GM04503 (cell line): ENCODE measurements around the gene TNK2.

Source experiments
- DNase-seq: peaks from one replicate; pipeline ENCODE4 v3.0.0-alpha.2; 2012; ENCODE audit warnings: low read depth

TNK2 gene

DNA sequence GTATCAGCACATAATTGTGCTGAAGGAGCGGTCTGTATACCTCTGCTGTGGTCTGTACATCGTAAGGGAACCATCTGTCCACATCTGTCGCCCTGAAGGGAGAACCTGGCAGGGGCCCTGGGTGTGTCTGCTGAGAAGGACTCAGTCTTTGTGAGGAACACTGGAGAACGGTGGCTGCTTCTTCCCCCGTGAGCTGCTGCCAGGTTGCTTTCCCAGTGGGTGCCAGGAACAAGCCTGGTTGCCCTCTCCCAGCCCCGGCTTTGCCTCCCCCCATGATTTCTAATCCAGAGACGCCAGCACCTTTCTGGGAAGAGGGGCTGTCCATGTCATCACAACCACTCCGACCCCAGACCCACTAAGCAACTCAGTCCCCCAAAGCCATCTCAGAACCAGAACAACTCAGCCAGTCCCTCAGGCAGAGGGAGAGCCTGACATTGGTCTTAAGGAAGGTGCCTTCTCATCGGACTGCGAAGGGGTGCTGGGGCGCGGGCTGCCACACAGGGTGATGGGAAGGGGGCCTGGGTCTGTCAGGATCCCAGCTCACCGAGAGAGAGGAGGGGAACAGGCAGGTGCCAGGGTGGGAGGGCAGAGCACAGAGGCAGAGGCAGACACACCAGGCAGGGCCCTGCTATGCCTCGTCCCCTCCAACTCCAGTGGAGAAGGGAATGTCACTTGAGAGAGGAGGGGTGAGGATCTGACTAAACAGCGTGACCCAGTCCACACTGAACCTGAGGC, 8.5 kb downstream of the TNK2 start:
- DNase-seq: no peak

- no peak for DNase-seq
These were observed 10.4 kb downstream of the TNK2 start for GRCh38 chr3:195897853-195898415.

GRCh38 chr3:195897081-195897852, 11.1 kb downstream of the TNK2 start:
- DNase-seq: no peak

DNA sequence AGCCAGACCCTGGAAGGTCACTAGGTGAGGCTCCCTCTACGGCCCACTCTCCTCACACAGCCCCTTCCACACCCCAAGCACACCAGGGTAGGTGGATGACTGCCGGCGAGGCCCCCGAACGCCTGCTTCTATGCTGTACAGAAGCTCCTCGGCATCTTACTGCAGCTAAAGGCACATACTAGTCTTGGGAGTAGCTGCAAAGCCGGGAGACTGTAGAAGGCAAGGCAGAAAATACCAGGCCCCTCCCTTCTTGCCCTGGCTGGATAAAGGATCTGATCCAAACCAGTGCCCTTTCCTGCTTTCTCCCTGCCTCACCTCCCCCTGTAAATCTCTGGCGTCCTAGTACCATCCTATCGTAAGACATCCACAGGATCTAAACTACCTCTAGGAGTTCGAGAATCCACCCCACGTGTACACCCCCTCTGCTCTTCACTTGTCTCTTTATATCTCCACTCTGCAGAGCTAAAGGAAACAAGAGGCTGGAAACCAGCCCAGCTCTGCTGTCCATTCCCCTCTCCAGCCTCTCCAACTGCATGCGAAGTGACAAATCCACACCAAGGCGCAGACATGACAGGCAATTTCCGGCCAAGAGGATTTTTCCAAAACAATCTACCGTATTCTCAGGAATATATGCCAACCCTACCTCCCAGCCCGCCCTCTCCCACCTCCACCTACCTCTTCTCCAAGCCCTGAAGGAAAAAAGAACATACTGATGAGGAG, 11.8 kb downstream of the TNK2 start:
- DNase-seq: no peak

GRCh38 chr3:195895861-195896360, 12.4 kb downstream of the TNK2 start:
- no peak for DNase-seq

DNA sequence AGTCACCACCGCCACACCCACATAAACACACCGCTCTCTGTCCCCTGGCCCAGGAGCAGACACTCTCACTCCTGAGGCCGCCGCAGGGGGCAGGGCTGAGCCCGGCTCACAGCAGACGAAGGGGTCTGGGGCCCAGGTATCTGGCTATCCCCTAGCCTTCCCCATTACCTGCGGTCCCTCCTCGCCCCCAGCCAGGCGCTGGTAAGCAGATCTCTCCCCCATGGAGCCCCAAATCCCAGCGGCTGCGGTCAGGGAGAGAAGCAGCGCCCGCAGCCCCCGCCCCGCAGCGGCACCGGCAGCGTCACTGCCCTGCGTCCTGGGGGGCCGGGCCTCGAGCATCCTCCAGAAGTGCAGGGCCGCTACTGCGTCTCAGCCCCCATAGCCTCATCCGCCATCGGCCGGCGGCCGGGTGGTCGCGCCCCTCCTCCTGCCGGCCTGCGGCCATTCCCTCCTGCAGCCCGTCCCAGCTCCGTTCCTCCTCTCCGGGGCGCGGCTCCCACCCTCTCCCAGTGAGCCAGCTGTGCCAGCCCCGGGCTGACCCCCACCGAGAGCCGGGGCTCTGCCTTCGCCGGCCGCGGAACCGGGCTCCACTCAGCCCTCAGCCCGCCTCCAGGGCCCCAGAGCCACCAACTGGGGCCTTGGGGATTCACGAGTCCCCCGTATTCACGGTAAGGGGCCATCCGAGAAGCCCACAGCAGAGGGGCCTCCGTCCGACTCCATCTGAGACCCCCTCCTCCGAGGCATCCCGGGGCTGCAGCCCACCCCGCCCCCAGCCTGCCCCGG, 13.1 kb downstream of the TNK2 start:
- no peak for DNase-seq

- DNase-seq: no peak
These were observed 14.4 kb downstream of the TNK2 start for GRCh38 chr3:195893916-195894465.

DNA sequence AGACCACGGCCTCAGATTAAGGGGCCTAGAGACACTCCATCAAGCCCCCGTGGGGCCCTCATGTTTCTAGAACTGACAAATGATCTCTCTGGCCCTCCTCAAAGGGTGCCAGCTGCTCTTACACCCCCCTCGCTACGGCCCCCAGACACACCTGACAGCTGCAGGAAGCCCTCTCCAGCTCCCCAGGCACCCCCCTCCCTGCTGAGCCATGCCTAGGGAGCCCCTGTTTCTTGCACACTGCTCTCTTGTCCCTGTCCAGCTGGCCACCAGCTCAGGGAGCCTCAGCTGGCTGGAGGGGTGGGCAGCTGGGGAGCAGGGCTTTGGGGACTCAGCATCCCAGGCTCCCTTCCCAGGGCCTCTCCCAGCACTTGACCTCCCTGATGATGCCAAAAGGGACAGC, 14.8 kb downstream of the TNK2 start:
- DNase-seq: no peak

DNA sequence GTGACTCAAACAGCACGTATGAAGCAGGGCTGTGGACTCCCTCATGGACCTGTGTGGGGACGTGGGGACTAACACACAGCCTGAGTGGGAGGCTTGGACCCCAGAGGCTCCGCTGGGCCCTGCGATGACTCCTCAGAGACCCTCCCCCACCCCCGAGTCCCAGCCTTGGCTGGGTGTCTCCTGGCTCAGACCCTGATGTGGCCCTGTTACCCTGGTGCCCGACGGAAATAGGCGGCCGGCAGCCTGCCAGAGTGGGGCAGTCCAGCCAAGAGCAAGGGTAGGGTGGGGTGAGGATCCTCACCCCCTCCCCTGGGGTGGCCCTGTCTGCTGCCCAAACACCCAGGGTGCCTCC, 15.3 kb downstream of the TNK2 start:
- no peak for DNase-seq

GRCh38 chr3:195892105-195893043, 16.0 kb downstream of the TNK2 start:
- DNase-seq: no peak

DNA sequence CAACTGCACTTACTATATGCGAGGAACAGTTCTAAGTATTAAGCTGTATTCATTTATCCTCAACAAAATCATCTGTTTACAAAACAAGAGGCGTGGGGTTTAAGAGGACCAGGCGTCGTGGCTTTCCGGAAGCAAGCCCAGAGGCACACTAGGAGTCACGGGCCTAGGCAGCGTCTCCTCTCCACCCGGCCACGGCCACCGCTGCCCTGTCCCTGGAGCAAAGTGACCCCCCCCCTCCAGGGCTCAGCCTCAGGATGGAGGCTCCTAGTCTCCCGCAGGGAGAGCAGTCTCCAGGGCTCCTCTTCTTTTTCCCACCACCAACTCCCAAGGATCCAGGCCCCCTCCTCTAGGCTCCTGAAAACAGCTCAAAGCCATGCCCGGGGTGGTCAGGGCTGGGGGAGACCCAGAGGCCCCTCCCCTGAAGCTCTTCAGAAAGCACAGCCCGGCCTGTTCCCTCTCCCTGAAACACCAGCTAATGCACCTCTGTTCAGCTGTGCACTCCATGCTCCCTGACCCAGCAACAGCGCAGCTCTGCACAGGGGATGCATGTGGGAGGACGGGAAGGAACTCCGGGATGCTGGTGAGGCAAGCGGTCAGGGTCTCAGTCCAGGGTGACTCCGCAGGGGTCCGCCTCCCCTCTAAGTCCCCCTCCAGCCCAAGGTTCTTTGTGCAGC, 16.8 kb downstream of the TNK2 start:
- DNase-seq: no peak

GRCh38 chr3:195889870-195890295, 18.5 kb downstream of the TNK2 start:
- DNase-seq: no peak

GRCh38 chr3:195888981-195889869, 19.1 kb downstream of the TNK2 start:
- DNase-seq: no peak

DNA sequence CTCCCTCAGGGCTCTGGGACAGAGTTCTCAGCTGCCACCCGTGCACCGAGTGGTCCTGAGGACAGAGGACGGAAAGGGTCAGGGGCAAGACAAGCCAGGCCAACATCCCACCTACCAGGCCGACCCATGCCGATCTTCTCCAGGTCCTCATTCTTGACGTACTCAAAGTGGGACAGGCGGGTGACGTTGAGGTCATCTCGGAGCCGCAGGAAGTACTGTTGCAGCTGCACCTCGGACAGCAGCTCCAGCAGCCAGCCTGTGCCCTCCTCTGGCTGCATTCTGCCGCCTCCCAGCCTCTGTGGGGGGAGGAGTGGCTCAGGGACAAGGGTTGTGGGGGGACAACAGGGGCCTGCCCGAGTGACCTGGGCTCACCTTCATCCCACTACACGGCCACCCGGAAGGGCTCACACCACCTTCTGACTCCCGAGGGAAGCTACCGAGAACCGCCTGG, 20.0 kb downstream of the TNK2 start:
- DNase-seq: no peak

DNA sequence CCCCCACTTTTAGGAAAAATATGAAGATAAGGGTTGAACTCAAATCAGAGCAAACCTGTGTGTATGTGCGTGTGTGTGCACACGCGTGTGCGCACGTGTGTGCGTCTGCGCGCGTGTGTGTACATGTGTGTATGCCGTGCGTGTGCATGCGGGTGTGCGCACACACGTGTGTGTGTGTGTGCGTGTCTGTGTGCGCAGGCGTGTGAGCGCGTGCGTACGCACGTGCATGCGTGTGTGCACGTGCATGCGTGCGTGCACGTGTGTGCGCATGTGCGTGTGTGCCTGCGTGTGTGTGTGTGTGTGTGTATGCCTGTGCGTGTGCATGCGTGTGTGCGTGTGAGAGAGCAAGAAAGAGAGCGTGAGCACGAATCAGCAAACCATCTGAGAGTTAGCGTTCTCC, 20.7 kb downstream of the TNK2 start:
- no peak for DNase-seq

- DNase-seq: no peak
These were observed 21.9 kb downstream of the TNK2 start for GRCh38 chr3:195886181-195887141.
